Measurements from ENCODE around the gene MAPK1. TPM values are rescaled to one million over a fixed set of nuclear protein-coding genes. Genes with fewer than 3 reads are reported as not detected.
"Not testable (repeated sequence)": the region's sequence is repeated elsewhere in the genome, so short reads cannot be mapped to it uniquely, and the experiment has no call there.

MAPK1 gene
- total RNA-seq, 1 donor from 2014 or later, result 119 TPM

GRCh38 chr22:21850660-21851059 lies 16.8 kb downstream of the MAPK1 start:
- Mint-ChIP-seq H3K27ac (ENCODE audit: unreplicated experiment) (no peak overlapping the region), H3K9me3 (ENCODE audit: unreplicated experiment) (no peaks in the 10 kb centered on the region), H3K4me1 (ENCODE audit: unreplicated experiment) (peaks cover 8% of the 10 kb centered on the region), H3K27me3 (ENCODE audit: unreplicated experiment) (no peaks in the 10 kb centered on the region), H3K4me3 (ENCODE audit: unreplicated experiment) (no peak overlapping the region), H3K36me3 (ENCODE audit: low read depth, unreplicated experiment) (peaks cover 10% of the 10 kb centered on the region)
- TF ChIP-seq, protein P1, sequence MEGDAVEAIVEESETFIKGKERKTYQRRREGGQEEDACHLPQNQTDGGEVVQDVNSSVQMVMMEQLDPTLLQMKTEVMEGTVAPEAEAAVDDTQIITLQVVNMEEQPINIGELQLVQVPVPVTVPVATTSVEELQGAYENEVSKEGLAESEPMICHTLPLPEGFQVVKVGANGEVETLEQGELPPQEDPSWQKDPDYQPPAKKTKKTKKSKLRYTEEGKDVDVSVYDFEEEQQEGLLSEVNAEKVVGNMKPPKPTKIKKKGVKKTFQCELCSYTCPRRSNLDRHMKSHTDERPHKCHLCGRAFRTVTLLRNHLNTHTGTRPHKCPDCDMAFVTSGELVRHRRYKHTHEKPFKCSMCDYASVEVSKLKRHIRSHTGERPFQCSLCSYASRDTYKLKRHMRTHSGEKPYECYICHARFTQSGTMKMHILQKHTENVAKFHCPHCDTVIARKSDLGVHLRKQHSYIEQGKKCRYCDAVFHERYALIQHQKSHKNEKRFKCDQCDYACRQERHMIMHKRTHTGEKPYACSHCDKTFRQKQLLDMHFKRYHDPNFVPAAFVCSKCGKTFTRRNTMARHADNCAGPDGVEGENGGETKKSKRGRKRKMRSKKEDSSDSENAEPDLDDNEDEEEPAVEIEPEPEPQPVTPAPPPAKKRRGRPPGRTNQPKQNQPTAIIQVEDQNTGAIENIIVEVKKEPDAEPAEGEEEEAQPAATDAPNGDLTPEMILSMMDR (IDR thresholded peaks at IDR 0.05; ENCODE audit: unreplicated experiment), result no peak
- DNase-seq (ENCODE audit: low spot score), result no peak

DNA sequence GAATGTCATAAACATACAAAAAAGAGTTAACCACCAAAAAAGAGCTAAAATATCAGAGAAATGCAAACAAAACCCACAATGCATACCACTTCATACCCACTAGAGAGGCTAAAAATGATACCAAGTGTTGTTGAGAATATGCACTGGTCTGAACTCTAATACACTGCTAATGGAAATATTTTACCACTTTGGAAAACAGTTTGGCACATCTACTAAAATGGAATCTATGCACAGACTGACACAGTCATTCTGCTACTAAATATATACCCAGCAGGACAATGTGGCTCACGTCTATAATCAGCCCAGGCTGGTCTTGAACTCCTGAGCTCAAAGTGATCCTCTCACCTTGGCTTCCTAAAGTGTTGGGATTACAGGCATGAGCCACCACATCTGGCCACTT lies 18.0 kb downstream of the MAPK1 start:
- TF ChIP-seq, protein P1 (IDR thresholded peaks at IDR 0.05; ENCODE audit: unreplicated experiment), result no peak
- Mint-ChIP-seq H3K9me3 (ENCODE audit: unreplicated experiment) (no peaks in the 10 kb centered on the region), H3K36me3 (ENCODE audit: low read depth, unreplicated experiment) (peaks cover 10% of the 10 kb centered on the region), H3K27me3 (ENCODE audit: unreplicated experiment) (no peaks in the 10 kb centered on the region), H3K4me1 (ENCODE audit: unreplicated experiment) (peaks cover 8% of the 10 kb centered on the region), H3K4me3 (ENCODE audit: unreplicated experiment) (no peak overlapping the region), H3K27ac (ENCODE audit: unreplicated experiment) (no peak overlapping the region)
- DNase-seq (ENCODE audit: low spot score), result no peak

GRCh38 chr22:21848057-21848456 lies 19.4 kb downstream of the MAPK1 start:
- H3K4me3 Mint-ChIP-seq (ENCODE audit: unreplicated experiment); H3K27ac Mint-ChIP-seq (ENCODE audit: unreplicated experiment); H3K9me3 Mint-ChIP-seq (ENCODE audit: unreplicated experiment); H3K4me1 Mint-ChIP-seq (ENCODE audit: unreplicated experiment); H3K27me3 Mint-ChIP-seq (ENCODE audit: unreplicated experiment); DNase-seq (ENCODE audit: low spot score): not testable (repeated sequence)
- H3K36me3 Mint-ChIP-seq (ENCODE audit: low read depth, unreplicated experiment), result peaks cover 10% of the 10 kb centered on the region

GRCh38 chr22:21845558-21846453 lies 21.6 kb downstream of the MAPK1 start:
- TF ChIP-seq, protein P1 (IDR thresholded peaks at IDR 0.05; ENCODE audit: unreplicated experiment), result no peak
- H3K27me3 Mint-ChIP-seq (ENCODE audit: unreplicated experiment), result peaks cover 2% of the 10 kb centered on the region
- peak overlapping the region; percentile 7 for H3K27ac Mint-ChIP-seq (ENCODE audit: unreplicated experiment)
- no peak overlapping the region for H3K4me3 Mint-ChIP-seq (ENCODE audit: unreplicated experiment)
- DNase-seq (ENCODE audit: low spot score), result no peak
- no peaks in the 10 kb centered on the region for H3K9me3 Mint-ChIP-seq (ENCODE audit: unreplicated experiment)
- H3K4me1 Mint-ChIP-seq (ENCODE audit: unreplicated experiment), result peaks cover 8% of the 10 kb centered on the region
- peaks cover 10% of the 10 kb centered on the region for H3K36me3 Mint-ChIP-seq (ENCODE audit: low read depth, unreplicated experiment)

DNA sequence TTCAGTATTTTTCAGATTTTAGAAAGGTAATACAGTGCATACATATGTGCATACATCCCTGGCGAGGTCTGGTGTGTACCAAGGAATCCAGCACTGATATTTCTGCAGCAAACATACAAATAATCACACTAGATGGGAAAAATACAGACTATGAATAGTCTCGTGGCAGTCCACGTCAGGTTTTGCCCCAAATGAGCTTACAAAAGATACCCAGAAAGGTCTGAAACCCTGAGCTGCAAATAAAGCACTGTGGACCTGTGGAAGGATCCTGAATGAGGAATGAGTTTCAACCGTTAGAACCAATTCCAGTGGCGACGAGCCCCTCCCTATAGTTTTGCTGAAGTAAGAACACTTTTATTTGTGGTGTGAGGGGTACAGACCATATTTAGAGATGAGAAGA lies 24.5 kb downstream of the MAPK1 start:
- Mint-ChIP-seq H3K27ac (ENCODE audit: unreplicated experiment) (no peak overlapping the region), H3K4me3 (ENCODE audit: unreplicated experiment) (no peak overlapping the region), H3K27me3 (ENCODE audit: unreplicated experiment) (peaks cover 2% of the 10 kb centered on the region), H3K4me1 (ENCODE audit: unreplicated experiment) (peaks cover 8% of the 10 kb centered on the region), H3K9me3 (ENCODE audit: unreplicated experiment) (no peaks in the 10 kb centered on the region), H3K36me3 (ENCODE audit: low read depth, unreplicated experiment) (peaks cover 8% of the 10 kb centered on the region)
- TF ChIP-seq, protein P1 (IDR thresholded peaks at IDR 0.05; ENCODE audit: unreplicated experiment), result no peak
- DNase-seq (ENCODE audit: low spot score), result no peak
